ENCODE results near the gene PIF1. TPM values are rescaled to one million over a fixed set of nuclear protein-coding genes. Genes with fewer than 3 reads are reported as not detected.

PIF1 gene
- total RNA-seq, 4 donors from 2014 or later = 0.63 to 1.4 (median 1.0) TPM; not detected in 1

DNA sequence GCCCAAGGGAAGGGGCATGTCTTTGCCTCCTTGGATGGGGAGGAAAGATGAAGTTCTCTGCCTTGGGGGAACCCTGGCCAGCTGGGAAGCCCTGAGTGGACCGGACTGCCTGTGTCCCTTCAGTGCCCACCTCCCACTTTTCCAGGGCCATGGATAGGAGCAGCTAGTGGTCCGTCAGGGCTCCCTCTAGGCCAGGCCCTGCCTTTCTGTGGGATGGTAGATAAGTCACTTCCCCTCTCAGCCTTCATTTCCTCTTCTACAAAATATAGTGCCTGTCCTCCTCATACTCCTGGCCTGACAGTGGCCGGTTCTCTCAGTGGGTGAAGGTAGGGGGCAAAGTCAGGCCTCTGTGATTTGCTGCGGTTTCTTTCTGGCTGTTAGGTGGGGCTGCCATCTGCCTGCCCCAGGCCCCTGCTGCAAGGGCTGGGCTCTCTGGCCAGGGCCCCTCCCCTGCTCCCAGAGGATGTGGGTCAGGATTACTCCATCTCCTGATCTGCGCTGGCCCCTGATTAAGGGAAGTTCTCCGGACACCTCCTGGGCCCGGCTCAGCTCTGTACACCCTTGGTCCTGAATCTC is 17.6 kb upstream of the PIF1 start:
- no peak for DNase-seq (ENCODE audit: low spot score)
- ATAC-seq (ENCODE audit: low FRiP score) = peak; percentile 24
- TF ChIP-seq, protein P1, sequence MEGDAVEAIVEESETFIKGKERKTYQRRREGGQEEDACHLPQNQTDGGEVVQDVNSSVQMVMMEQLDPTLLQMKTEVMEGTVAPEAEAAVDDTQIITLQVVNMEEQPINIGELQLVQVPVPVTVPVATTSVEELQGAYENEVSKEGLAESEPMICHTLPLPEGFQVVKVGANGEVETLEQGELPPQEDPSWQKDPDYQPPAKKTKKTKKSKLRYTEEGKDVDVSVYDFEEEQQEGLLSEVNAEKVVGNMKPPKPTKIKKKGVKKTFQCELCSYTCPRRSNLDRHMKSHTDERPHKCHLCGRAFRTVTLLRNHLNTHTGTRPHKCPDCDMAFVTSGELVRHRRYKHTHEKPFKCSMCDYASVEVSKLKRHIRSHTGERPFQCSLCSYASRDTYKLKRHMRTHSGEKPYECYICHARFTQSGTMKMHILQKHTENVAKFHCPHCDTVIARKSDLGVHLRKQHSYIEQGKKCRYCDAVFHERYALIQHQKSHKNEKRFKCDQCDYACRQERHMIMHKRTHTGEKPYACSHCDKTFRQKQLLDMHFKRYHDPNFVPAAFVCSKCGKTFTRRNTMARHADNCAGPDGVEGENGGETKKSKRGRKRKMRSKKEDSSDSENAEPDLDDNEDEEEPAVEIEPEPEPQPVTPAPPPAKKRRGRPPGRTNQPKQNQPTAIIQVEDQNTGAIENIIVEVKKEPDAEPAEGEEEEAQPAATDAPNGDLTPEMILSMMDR (IDR thresholded peaks at IDR 0.05) = no peak

DNA sequence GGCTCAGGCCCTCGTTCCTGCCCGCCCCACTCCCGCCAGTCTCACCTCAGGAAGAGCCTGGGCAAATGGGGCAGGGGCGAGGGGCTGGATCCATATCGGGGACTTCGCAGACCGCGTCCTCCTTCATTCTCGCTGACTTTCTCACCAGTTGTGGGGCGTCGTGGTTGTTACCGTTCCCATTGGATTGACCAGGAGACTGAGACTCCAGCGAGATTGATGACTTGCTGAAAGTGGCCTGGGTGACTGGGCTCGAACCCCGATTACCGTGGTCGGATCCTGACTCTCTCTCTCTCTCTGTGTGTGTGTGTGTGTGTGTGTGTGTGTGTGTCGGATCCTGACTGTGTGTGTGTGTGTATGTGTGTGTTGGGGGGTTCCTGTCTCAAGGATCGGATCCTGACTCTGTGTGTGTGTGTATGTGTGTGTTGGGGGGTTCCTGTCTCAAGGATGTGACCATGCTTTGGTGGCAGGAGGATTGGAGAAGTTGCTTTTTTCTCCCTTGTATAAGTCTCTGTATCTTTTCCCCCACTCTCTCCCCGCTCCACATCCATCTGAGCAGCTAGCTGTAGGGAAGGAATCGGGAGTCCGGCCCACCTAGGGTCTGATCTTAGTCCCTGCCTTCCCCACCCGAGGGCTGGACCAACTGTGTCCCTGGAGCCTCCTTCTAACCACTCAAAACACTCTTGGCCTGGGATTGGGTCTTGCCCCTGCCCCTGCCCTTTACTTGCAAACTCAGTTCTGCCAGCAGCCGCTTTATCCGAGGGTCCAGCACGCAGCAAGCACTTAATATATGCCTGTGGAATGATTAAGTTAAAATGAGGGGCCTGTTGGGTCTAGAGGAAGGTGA is 16.9 kb upstream of the PIF1 start:
- peak; percentile 1 for ATAC-seq (ENCODE audit: low FRiP score)
- TF ChIP-seq, protein P1 (IDR thresholded peaks at IDR 0.05) = no peak
- DNase-seq (ENCODE audit: low spot score) = no peak

DNA sequence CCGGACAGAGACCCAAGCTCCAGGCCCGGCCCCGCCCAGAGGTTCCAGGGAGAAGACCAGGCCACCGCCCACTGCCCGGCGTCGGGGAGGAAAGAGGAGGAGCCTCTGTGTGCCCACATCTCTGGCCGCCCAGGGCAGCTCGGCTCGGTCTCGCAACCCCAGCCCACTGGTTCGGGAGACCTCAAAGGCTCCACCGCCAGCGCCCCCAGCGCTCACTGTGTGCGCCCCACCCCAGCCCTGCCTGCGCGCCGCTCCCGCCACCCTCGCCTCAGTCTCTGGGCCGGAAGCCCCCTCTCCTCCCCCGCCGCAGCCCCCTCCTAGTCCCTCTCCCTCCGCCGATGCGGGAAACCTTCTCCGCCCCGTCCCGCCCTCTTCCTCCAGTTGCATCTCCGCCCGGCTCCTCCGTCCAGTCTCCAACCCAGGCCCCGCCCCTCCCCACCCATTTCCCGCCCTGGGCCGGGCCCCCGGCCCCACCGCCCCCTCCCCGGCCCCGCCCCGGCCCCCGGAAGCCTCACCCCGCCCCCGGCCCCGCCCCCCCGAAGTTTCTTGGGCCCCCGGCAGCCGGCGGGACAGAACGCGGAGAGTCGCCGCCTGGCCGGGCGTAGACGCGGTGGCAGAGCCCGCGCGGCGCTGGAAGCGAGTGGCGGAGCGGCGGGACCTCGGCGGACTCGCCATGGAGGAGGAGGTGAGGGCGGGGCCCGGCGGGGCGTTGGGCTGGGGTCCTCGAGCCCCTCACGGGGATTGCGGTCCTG is 16.1 kb upstream of the PIF1 start, which contains the start of gene PLEKHO2:
TSS of gene PLEKHO2 (plus strand) at position 572 of the 752 bp plus-strand sequence. CDS start at position 674, 102 bp downstream.
- peak; percentile 95 for ATAC-seq (ENCODE audit: low FRiP score)
- DNase-seq (ENCODE audit: low spot score) = peak; percentile 84
- TF ChIP-seq, protein P1 (IDR thresholded peaks at IDR 0.05) = no peak

DNA sequence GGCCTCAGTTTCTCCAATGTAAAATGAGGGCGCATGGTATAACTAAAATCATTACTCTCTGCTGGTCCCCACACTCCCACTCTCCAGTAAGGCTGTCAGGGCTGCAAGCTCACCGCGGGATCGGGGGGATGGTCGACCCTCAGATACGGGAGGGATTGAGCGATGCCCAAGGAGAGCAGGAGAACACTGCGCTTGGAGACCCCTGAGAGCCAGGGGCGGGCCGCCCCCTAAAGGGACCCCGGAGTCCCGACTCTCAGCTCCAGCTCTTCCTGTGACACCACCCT is 15.6 kb upstream of the PIF1 start:
- TF ChIP-seq, protein P1 (IDR thresholded peaks at IDR 0.05) = no peak
- ATAC-seq (ENCODE audit: low FRiP score) (peak; percentile 4), DNase-seq (ENCODE audit: low spot score) (no peak)

GRCh38 chr15:64837502-64837901 is 12.1 kb upstream of the PIF1 start:
- TF ChIP-seq, protein P1 (IDR thresholded peaks at IDR 0.05) = no peak
- DNase-seq (ENCODE audit: low spot score) = no peak

DNA sequence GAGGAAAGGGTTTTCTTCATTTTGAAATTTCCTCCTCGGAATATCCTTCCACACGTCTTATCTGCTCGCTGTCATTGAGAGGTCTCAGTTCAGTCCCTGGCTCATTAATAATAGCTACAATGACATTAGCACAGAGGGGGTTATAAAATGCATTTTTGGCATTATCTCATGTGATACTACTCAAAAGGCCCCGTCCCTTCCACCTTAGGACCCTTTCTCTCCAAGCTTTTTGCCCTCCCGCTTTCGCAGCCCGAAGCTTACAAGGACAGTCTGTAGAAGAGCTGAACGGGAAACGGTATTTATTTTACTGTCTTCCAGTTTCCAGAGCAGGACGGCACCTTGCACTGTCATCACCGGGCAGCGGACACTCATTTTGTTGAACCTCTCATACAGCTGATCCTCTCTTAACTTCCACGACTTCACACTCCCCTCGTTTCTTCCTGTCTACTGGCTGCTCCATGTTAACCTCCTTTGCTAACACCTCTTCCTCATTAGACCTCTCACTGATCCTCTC is 10.6 kb upstream of the PIF1 start:
- ATAC-seq (ENCODE audit: low FRiP score) = no peak

More at GRCh38 chr15:64837502-64837901, 12.1 kb upstream of the PIF1 start:
- no peak for ATAC-seq (ENCODE audit: low FRiP score)

More for the DNA sequence above, 10.6 kb upstream of the PIF1 start:
- DNase-seq (ENCODE audit: low spot score) = no peak
- TF ChIP-seq, protein P1 (IDR thresholded peaks at IDR 0.05) = no peak

Measured in omental fat pad (tissue), 4 donors.